WI38 (cell line): ENCODE measurements around the gene ZNF346.

Source experiments
- H3K4me3 ChIP-seq: 2 replicates; pipeline ENCODE4 v1.5.1; 2011; ENCODE audit warnings: low read depth, mild to moderate bottlenecking, control low read depth, low read length
- CTCF ChIP-seq: IDR thresholded peaks from 2 replicates; pipeline ENCODE4 v1.5.1; 2012; ENCODE audit warnings: low read depth, mild to moderate bottlenecking, control low read depth, low read length

The ZNF346 gene

GRCh38 chr5:177124486-177124991 lies 102.0 kb downstream of the ZNF346 start:
- TF ChIP-seq CTCF: no peak
- H3K4me3 ChIP-seq: no peak overlapping the region

GRCh38 chr5:177126771-177127170 lies 104.3 kb downstream of the ZNF346 start:
- TF ChIP-seq CTCF: no peak
- no peak overlapping the region for H3K4me3 ChIP-seq

GRCh38 chr5:177128551-177128981 lies 106.1 kb downstream of the ZNF346 start:
- H3K4me3 ChIP-seq: no peak overlapping the region
- TF ChIP-seq CTCF: no peak

GRCh38 chr5:177130211-177131018 lies 107.9 kb downstream of the ZNF346 start:
- H3K4me3 ChIP-seq: no peak overlapping the region
- TF ChIP-seq CTCF: no peak
